MV-4-11 (cell line): ENCODE results near the gene ANKRD28.

Source experiments
- DNase-seq: peaks from one replicate; lab custom pipeline; 2025; lab: John Stamatoyannopoulos, UW

The ANKRD28 gene

GRCh38 chr3:15660055-15660935 lies 137.5 kb downstream of the ANKRD28 start:
- DNase-seq, result no peak

GRCh38 chr3:15659254-15659975 lies 138.4 kb downstream of the ANKRD28 start:
- no peak for DNase-seq

GRCh38 chr3:15657016-15657415 lies 140.8 kb downstream of the ANKRD28 start:
- peak; percentile 70 for DNase-seq

GRCh38 chr3:15656342-15656741 lies 141.4 kb downstream of the ANKRD28 start:
- DNase-seq, result no peak

- no peak for DNase-seq
These were observed 142.9 kb downstream of the ANKRD28 start for GRCh38 chr3:15654891-15655290.

DNA sequence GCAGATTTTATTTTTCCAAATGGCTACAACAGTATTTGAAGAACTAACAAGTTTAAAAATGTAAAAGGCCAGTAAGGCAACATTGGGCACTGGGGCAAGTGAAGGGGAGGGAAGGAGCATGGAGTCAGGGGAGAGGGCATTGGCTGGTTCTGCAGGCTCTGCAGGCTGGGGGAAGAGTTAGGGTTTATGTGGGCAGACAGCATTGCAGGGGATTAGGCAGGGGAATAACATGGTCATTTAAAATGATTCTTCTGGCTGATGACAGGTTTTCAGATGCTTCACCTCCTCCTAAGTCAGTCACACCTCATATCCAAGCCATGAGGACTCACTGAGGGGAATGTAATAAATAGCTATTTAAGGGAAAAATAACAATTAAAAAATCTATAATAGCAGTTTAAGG lies 143.7 kb downstream of the ANKRD28 start:
- DNase-seq, result no peak

- no peak for DNase-seq
These were observed 144.5 kb downstream of the ANKRD28 start for GRCh38 chr3:15653321-15653720.

GRCh38 chr3:15651396-15651795 lies 146.4 kb downstream of the ANKRD28 start:
- no peak for DNase-seq

DNA sequence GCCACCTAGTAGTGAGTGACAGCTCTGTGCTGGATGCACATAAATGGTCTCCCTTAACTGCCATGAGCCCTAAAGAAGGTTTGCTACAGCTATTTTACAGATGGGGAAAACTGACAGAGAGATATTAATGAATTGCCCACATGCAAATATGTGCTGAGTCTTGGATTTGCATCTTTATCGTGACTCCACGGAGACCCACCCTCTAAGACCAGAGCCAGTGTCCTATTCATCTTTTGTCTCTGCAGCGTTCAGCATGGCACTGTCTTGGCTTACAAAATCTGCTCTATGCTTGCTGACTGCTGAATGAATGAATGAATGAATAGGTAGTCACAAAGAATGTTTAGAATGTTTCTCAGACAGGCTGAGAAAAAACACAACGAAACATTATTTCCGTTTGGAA lies 147.9 kb downstream of the ANKRD28 start:
- no peak for DNase-seq

DNA sequence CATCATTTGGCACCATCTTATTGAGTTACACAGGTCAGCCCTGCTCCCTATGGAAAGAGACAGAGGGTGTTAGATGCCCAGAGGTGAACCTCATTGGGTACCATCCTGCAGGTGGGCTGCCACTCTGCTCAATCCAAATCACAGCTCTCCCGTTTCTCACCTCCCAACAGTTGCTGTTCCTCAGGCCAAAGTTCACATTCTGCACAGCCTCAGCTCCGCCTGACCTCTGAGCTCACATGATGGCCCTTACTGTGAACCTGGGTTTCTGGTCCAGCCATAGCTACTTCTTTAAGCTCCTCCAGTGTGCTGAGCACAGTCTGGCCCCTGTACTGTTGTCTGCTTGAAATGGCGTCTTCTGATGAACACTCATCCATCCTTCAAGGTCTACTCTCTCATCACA lies 148.4 kb downstream of the ANKRD28 start:
- no peak for DNase-seq

GRCh38 chr3:15647611-15648167 lies 150.1 kb downstream of the ANKRD28 start:
- peak; percentile 98 for DNase-seq

GRCh38 chr3:15646851-15647511 lies 150.8 kb downstream of the ANKRD28 start:
- no peak for DNase-seq

DNA sequence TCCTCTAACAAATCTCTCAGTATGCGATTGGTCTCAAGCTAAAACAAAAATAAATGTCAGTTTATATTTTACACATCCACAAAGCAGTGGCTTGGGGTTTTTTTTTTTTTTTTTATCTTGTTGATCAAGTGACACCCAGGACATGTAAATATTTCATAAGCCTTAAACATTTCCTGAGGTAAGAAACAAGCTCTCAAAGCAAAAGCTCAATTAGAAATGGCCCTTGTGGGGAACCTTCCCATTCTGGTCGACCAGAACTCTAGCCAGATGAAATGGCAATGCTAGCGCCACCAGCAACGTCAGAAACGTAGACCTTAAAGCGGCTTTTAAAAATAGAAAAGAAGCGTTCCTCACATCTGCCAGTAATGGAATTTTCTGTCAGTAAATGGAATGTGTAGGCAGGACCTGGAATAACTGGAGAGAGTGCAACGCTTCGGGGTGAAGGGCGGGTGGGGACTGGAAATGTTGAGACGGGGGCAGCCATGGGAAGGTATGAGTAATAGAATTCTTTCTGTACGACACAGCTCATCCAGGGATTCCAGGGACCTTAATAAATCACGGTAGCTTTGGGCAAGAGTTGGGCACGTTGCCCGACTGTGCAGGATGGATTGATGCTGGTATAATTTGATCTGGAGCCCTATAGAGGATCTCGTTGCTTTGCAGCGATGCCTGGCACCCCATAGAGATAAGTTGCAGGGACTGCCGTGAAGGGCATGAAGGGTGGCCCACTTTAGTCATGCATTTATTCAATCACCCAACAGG lies 151.9 kb downstream of the ANKRD28 start:
- no peak for DNase-seq

DNA sequence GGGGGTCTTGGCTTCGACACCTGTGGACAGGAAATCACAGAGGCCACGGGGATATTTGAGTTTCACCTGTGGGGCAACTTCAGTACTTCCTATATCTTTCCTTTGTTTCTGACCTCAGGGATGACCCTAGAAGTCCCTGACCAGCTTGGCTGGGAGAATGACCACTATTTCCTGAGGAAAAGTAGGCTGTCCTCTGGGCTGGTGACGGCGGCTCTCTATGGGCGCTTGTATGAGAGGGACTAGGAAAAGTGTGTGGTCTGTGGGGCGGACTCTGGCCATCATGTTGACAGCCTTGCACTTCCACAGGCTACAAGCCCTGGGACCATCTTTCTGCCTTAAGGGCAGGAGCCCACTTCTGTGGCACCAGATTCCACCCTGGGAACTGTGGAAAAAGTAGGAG lies 152.5 kb downstream of the ANKRD28 start:
- no peak for DNase-seq

DNA sequence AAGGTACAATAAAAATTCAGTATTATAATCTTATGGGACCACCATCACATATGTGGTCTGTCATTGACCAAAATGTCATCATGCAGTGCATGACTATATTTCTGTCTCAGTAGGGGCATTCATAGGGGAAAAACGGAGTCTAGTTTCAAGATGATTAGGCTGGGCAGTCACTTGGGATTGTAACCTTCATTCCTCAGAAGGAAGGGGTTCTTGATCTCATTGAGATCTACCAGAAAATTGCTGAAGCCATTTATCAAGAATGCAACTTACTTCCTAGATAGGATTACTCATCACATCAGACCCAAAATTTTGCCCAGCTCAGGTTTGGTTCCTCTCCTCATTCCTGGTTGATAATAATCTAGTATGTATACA lies 158.9 kb downstream of the ANKRD28 start:
- DNase-seq, result no peak

DNA sequence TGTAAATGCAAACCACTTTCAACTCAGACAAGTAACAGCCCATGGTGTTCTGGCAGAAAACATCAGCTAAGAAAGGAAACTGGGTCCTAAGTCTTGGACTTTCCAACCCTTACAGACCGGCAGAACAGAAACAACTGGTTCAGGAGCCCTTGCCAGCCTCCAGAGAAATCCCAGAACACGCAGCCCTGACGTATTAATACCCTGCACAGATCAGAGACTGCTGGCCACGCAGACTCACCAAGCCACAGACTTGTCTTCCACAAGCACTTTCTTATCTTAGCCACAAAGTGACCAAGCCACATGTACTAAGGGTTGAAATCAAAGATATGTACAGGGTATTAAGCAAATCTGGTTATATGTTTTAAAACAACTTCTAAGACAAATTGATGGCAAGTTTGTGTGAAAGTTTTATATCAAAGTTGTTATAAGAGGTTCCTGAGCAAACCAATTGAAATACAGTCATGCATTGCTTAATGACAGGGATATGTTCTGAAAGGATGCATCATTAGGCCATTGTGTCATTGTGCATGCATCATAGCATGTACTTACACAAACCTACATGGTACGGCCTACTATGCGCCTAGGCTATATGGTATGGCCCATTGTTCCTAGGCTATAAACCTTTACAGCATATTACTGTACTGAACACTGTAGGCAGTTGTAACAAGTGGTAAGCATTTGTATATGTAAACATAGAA lies 159.4 kb downstream of the ANKRD28 start:
- no peak for DNase-seq

DNA sequence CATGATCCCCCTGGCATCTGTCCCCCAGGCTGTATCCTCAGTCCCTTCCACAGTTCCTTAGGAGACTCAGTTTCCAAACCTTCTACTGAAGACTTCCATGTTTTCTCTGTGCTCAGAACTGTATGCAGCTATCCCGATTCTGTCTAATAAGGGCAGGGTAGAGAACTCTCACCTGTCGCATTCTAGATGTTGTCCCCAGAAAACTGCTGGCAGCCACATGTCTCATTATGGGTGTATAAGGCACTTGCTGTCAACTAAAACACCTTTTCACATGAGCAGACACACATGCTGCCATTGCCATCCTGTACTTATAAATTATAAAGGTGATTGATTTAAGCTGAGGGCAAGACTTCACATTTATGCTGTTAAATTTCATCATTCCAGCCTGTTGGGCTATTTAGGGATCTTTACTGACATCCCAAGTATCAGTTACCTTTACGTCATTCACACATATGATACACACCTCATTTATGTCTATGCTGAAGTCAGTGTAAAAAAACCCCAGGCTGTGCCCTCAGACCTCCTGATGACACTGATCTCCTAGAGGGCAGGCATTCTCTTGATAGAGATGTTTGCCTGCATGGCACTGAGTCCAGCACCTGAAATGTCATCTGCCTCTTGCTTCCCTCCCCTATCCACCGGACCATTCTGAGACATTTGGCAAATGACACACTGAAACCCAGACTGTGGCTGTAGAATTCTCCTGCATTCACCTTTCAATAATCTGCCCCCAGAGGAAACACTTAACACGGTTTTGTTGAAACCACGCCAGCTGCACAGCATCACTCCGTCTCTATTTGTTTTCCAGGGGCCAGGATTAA lies 160.4 kb downstream of the ANKRD28 start:
- DNase-seq, result no peak

- DNase-seq, result peak; percentile 85
These were observed 161.6 kb downstream of the ANKRD28 start for GRCh38 chr3:15636028-15636709.

GRCh38 chr3:15635121-15635661 lies 162.6 kb downstream of the ANKRD28 start:
- DNase-seq, result no peak
